K562 (cell line): Measurements from ENCODE around the gene MADD. TPM values are rescaled to one million over a fixed set of nuclear protein-coding genes. Genes with fewer than 3 reads are reported as not detected.

Source experiments
- ATF1 ChIP-seq, 2 experiments: fragments of 450-650 bp in 1 of 2; IDR thresholded peaks; 2 replicates each; pipeline ENCODE4 v1.6.1; 2016; ENCODE audit warnings: missing compliant biosample characterization in 1 of 2, missing genetic modification characterization in 1 of 2
- BCOR ChIP-seq: fragments of 450-650 bp; IDR thresholded peaks from 2 replicates; pipeline ENCODE4 v1.6.1; 2016
- ETV6 ChIP-seq, 3 experiments: fragments of 150-350 bp in 1 of 3; sonication (generic) in 1 of 3; formaldehyde crosslinking in 1 of 3; IDR thresholded peaks; 2 replicates each; pipeline versions ENCODE4 v1.6.1 to v1.8.0; 2014 to 2022; ENCODE audit warnings: borderline replicate concordance in 2 of 3, low read depth in 2 of 3, antibody characterized with exemption in 1 of 3, low read length in 1 of 3, mild to moderate bottlenecking in 1 of 3, missing genetic modification reagents in 1 of 3
- HIVEP1 ChIP-seq: fragments of 250-450 bp; sonication (Bioruptor Pico); IDR thresholded peaks from 2 replicates; pipeline ENCODE4 v1.4.0; 2020; ENCODE audit warnings: mild to moderate bottlenecking
- NR2C2 ChIP-seq, 2 experiments: fragments of 200-800 bp in 1 of 2; sonication (Bioruptor generic) in 1 of 2; sonication (generic) in 1 of 2; formaldehyde crosslinking in 1 of 2; IDR thresholded peaks; 2 replicates each; pipeline versions ENCODE4 v1.6.1 to v1.8.0; 2016 to 2022; ENCODE audit warnings: mild to moderate bottlenecking in 1 of 2, missing compliant biosample characterization in 1 of 2, missing genetic modification characterization in 1 of 2, missing genetic modification reagents in 1 of 2
- POLR2G ChIP-seq: fragments of 200-400 bp; formaldehyde crosslinking; IDR thresholded peaks from 2 replicates; pipeline ENCODE4 v1.6.1; 2017; ENCODE audit warnings: low read depth, mild to moderate bottlenecking, antibody characterized with exemption, low read length, moderate library complexity
- STAG1 ChIP-seq: sonication (generic); formaldehyde crosslinking; IDR thresholded peaks from 2 replicates; pipeline ENCODE4 v1.5.0; 2020; ENCODE audit warnings: missing genetic modification reagents, borderline replicate concordance
- TAL1 ChIP-seq: fragments of 450-650 bp; IDR thresholded peaks from 2 replicates; pipeline ENCODE4 v1.6.1; 2016; ENCODE audit warnings: mild to moderate bottlenecking
- ZFX ChIP-seq: sonication (generic); formaldehyde crosslinking; IDR thresholded peaks from 2 replicates; pipeline ENCODE4 v1.8.0; 2022; ENCODE audit warnings: mild to moderate bottlenecking, missing genetic modification reagents, moderate library complexity
- ZKSCAN1 ChIP-seq: fragments of 150-350 bp; IDR thresholded peaks from 2 replicates; pipeline ENCODE4 v1.6.1; 2016; ENCODE audit warnings: low read depth, low read length
- ZNF134 ChIP-seq: fragments of 250-450 bp; sonication (Bioruptor Pico); conservative IDR thresholded peaks from 2 replicates; pipeline ENCODE4 v1.4.0; 2020
- ZNF24 ChIP-seq: fragments of 450-650 bp; IDR thresholded peaks from 2 replicates; pipeline ENCODE4 v1.6.1; 2016
- ZNF644 ChIP-seq: fragments of 200-800 bp; sonication (Bioruptor generic); IDR thresholded peaks from 2 replicates; pipeline ENCODE4 v1.6.1; 2016; ENCODE audit warnings: low read depth, missing genetic modification characterization, missing compliant biosample characterization
- polyA plus RNA-seq, 8 experiments: library from polyadenylated mRNA; depleted of rRNA in 4 of 8; stranded (reverse) in 5 of 8; unstranded in 3 of 8; fragments of >200 nt; fragmentation: Nextera tagmentation in 2 of 8; fragmentation: Illumina TruSeq in 1 of 8; extraction: Ambion mirVana in 2 of 8; extraction: Trizol in 1 of 8; gene quantifications; 2 replicates each; pipeline versions ENCODE4 v1.2.1 to v1.2.3, GENCODE V29; 2011 to 2014; ENCODE audit warnings: inconsistent platforms in 1 of 8, missing spikeins in 1 of 8
- total RNA-seq, 7 experiments: library from RNA; depleted of rRNA in 6 of 7; stranded (reverse); fragments of >200 nt in 6 of 7; fragmentation: Illumina TruSeq in 2 of 7; extraction: Trizol in 2 of 7; gene quantifications; 2 replicates each; pipeline versions ENCODE4 v1.2.1 to v1.2.3, GENCODE V29; 2011 to 2021; ENCODE audit warnings: low replicate concordance in 1 of 7
- TF ChIP-seq, protein P1 (sequence below): fragments of 450-650 bp; formaldehyde crosslinking; IDR thresholded peaks from 2 replicates; pipeline ENCODE4 v1.4.0; 2022; ENCODE audit warnings: mild to moderate bottlenecking, moderate library complexity
- TF ChIP-seq, protein P2 (sequence below): fragments of 450-650 bp; formaldehyde crosslinking; IDR thresholded peaks from 2 replicates; pipeline ENCODE4 v1.4.0; 2022; ENCODE audit warnings: missing genetic modification characterization
- TF ChIP-seq, protein P3 (sequence below): fragments of 250-450 bp; sonication (Bioruptor Pico); IDR thresholded peaks from 2 replicates; pipeline ENCODE4 v1.4.0; 2020; ENCODE audit warnings: mild to moderate bottlenecking
- TF ChIP-seq, protein P4 (sequence below): IDR thresholded peaks from 2 replicates; pipeline ENCODE4 v1.6.1; 2012; ENCODE audit warnings: low read depth, low read length, improper control_type of control experiment, borderline replicate concordance
- TF ChIP-seq, protein P5 (sequence below): fragments of 250-450 bp; sonication (Bioruptor Pico); IDR thresholded peaks from 2 replicates; pipeline ENCODE4 v1.8.0; 2022; ENCODE audit warnings: inconsistent platforms, mild to moderate bottlenecking, moderate library complexity, borderline replicate concordance

Gene MADD
- total and polyA plus RNA-seq, 9 of the 15 experiments (the other 6 are each of a cell fraction or from before 2014, with no cell fraction given), result 0.68 to 57.6 (median 33.6) TPM

DNA sequence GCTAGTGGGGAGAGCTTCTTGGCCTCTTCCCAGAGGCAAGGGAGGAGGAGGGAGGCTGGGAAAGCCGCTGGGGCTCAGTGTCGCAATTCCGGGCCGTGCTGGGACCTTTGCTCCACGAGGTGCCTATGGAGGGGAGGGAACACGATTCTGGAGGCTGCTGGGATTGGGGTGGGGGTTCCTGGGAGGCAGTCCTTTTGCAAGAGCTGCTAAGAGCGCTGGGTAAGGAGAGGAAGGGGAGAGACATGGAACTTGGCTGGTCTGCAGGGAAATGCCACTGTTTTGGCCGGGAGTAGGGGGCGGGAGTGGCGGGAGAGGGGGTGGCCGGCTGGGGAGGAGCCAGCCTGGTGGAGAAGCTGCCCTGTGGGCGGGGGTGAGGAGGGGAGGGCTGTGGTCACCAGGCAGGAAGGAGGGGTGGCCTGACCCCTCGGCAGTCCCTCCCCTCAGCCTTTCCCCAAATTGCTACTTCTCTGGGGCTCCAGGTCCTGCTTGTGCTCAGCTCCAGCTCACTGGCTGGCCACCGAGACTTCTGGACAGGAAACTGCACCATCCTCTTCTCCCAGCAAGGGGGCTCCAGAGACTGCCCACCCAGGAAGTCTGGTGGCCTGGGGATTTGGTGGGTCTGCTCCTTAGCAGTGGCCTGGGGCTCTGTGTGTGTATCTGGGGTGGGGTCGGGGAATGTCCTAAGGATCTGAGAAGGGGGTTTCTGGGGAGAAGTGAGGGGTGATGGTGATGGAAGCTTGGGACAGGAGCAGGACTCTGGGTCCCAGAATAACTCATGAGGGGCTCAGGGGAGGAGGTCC lies 12.2 kb upstream of the MADD start, which contains the start of gene NR1H3 (continued):
- TF ChIP-seq, protein P1, sequence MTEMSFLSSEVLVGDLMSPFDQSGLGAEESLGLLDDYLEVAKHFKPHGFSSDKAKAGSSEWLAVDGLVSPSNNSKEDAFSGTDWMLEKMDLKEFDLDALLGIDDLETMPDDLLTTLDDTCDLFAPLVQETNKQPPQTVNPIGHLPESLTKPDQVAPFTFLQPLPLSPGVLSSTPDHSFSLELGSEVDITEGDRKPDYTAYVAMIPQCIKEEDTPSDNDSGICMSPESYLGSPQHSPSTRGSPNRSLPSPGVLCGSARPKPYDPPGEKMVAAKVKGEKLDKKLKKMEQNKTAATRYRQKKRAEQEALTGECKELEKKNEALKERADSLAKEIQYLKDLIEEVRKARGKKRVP (CRISPR knock-in tag), result no peak
- TF ChIP-seq ZNF24 (no peak), STAG1 (peak; percentile 74; the same call in 1 of the 2 replicates), ZNF644 (tag) (no peak), TAL1 (no peak), ZNF134 (CRISPR knock-in tag) (peak; percentile 91), ZKSCAN1 (no peak), ETV6 (IDR thresholded peaks at IDR 0.05; ENCODE audit: borderline replicate concordance in 1 of 2, low read depth in 2 of 2, low read length in 1 of 2) (no peak), ETV6 (CRISPR knock-in tag; IDR thresholded peaks at IDR 0.05; ENCODE audit: borderline replicate concordance) (no peak), HIVEP1 (CRISPR knock-in tag) (0 out of 2 replicates have a peak, but pooled peaks have one; percentile 14), ZFX (CRISPR knock-in tag) (peak; percentile 45), NR2C2 (CRISPR knock-in tag; IDR thresholded peaks at IDR 0.05) (no peak), NR2C2 (tag; IDR thresholded peaks at IDR 0.05) (peak; percentile 54; the same call in 1 of the 2 replicates), POLR2G (peak; percentile 45), BCOR (no peak), ATF1 (CRISPR knock-in tag; IDR thresholded peaks at IDR 0.05) (no peak), ATF1 (tag; IDR thresholded peaks at IDR 0.05) (no peak)
- TF ChIP-seq, protein P2, sequence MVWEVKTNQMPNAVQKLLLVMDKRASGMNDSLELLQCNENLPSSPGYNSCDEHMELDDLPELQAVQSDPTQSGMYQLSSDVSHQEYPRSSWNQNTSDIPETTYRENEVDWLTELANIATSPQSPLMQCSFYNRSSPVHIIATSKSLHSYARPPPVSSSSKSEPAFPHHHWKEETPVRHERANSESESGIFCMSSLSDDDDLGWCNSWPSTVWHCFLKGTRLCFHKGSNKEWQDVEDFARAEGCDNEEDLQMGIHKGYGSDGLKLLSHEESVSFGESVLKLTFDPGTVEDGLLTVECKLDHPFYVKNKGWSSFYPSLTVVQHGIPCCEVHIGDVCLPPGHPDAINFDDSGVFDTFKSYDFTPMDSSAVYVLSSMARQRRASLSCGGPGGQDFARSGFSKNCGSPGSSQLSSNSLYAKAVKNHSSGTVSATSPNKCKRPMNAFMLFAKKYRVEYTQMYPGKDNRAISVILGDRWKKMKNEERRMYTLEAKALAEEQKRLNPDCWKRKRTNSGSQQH, result no peak
- TF ChIP-seq, protein P3, sequence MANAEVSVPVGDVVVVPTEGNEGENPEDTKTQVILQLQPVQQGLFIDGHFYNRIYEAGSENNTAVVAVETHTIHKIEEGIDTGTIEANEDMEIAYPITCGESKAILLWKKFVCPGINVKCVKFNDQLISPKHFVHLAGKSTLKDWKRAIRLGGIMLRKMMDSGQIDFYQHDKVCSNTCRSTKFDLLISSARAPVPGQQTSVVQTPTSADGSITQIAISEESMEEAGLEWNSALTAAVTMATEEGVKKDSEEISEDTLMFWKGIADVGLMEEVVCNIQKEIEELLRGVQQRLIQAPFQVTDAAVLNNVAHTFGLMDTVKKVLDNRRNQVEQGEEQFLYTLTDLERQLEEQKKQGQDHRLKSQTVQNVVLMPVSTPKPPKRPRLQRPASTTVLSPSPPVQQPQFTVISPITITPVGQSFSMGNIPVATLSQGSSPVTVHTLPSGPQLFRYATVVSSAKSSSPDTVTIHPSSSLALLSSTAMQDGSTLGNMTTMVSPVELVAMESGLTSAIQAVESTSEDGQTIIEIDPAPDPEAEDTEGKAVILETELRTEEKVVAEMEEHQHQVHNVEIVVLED (CRISPR knock-in tag), result no peak
- TF ChIP-seq, protein P4, sequence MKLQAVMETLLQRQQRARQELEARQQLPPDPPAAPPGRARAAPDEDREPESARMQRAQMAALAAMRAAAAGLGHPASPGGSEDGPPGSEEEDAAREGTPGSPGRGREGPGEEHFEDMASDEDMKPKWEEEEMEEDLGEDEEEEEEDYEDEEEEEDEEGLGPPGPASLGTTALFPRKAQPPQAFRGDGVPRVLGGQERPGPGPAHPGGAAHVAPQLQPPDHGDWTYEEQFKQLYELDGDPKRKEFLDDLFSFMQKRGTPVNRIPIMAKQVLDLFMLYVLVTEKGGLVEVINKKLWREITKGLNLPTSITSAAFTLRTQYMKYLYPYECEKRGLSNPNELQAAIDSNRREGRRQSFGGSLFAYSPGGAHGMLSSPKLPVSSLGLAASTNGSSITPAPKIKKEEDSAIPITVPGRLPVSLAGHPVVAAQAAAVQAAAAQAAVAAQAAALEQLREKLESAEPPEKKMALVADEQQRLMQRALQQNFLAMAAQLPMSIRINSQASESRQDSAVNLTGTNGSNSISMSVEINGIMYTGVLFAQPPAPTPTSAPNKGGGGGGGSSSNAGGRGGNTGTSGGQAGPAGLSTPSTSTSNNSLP, result no peak
- TF ChIP-seq, protein P5, sequence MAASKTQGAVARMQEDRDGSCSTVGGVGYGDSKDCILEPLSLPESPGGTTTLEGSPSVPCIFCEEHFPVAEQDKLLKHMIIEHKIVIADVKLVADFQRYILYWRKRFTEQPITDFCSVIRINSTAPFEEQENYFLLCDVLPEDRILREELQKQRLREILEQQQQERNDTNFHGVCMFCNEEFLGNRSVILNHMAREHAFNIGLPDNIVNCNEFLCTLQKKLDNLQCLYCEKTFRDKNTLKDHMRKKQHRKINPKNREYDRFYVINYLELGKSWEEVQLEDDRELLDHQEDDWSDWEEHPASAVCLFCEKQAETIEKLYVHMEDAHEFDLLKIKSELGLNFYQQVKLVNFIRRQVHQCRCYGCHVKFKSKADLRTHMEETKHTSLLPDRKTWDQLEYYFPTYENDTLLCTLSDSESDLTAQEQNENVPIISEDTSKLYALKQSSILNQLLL (CRISPR knock-in tag), result no peak
